SK-N-MC (cell line): ENCODE results near the gene AP4S1.
"Not testable (repeated sequence)": the region's sequence is repeated elsewhere in the genome, so short reads cannot be mapped to it uniquely, and the experiment has no call there.

ENCODE experiments used
- DNase-seq: peaks from one replicate; pipeline ENCODE4 v3.0.0-alpha.2; 2011; ENCODE audit warnings: low read depth, low spot score
- H3K27ac ChIP-seq: fragments of 200-600 bp; sonication (generic); 2 replicates; pipeline ENCODE4 v1.5.1; 2016; ENCODE audit warnings: mixed run types
- H3K36me3 ChIP-seq: fragments of 200-600 bp; sonication (generic); 2 replicates; pipeline ENCODE4 v1.6.1; 2017; ENCODE audit warnings: antibody characterized with exemption, low read length, mixed read lengths; ENCODE audit not compliant: insufficient read depth
- H3K4me3 ChIP-seq: fragments of 200-600 bp; sonication (generic); 2 replicates; pipeline ENCODE4 v1.5.1; 2016
- H3K9ac ChIP-seq: fragments of 200-600 bp; sonication (generic); 2 replicates; pipeline ENCODE4 v1.8.0; 2017; ENCODE audit warnings: mixed run types, mixed read lengths; ENCODE audit not compliant: insufficient read length
- H3K9me3 ChIP-seq: fragments of 200-600 bp; sonication (generic); 2 replicates; pipeline ENCODE4 v1.6.1; 2017; ENCODE audit warnings: low read depth, mild to moderate bottlenecking, antibody characterized with exemption, low read length, moderate library complexity, mixed read lengths
- EZH2 ChIP-seq: fragments of 200-600 bp; sonication (generic); IDR thresholded peaks from one replicate; pipeline ENCODE4 v1.6.1; 2017; ENCODE audit warnings: antibody characterized with exemption
- FOXP2 ChIP-seq: optimal IDR thresholded peaks from 2 replicates; pipeline ENCODE3; 2011; ENCODE audit warnings: mild to moderate bottlenecking, moderate library complexity; ENCODE audit not compliant: insufficient read depth; ENCODE audit errors: extremely low read length, control extremely low read depth
- POLR2AphosphoS5 ChIP-seq: IDR thresholded peaks from 2 replicates; pipeline ENCODE4 v1.6.1; 2012; ENCODE audit warnings: mild to moderate bottlenecking, low read depth, low read length, borderline replicate concordance

Gene AP4S1

GRCh38 chr14:31045501-31046080 is 20.1 kb downstream of the AP4S1 start:
- DNase-seq, result no peak

GRCh38 chr14:31047503-31047902 is 22.1 kb downstream of the AP4S1 start:
- H3K9me3 ChIP-seq, result no peaks in the 10 kb centered on the region
- no peaks in the 10 kb centered on the region for H3K36me3 ChIP-seq
- TF ChIP-seq EZH2, result no peak
- no peak for TF ChIP-seq POLR2AphosphoS5
- no peak for TF ChIP-seq FOXP2
- H3K4me3 ChIP-seq, result no peak overlapping the region
- no peak overlapping the region for H3K27ac ChIP-seq
- H3K9ac ChIP-seq, result no peak overlapping the region
- DNase-seq, result no peak

More at GRCh38 chr14:31045501-31046080, 20.1 kb downstream of the AP4S1 start:
- H3K9me3 ChIP-seq, result no peaks in the 10 kb centered on the region
- H3K9ac ChIP-seq, result no peak overlapping the region
- H3K36me3 ChIP-seq, result no peaks in the 10 kb centered on the region
- TF ChIP-seq POLR2AphosphoS5, result no peak
- no peak for TF ChIP-seq FOXP2
- TF ChIP-seq EZH2, result no peak
- H3K27ac ChIP-seq, result no peak overlapping the region
- H3K4me3 ChIP-seq, result no peak overlapping the region

- no peaks in the 10 kb centered on the region for H3K9me3 ChIP-seq
- H3K9ac ChIP-seq, result no peak overlapping the region
- no peaks in the 10 kb centered on the region for H3K36me3 ChIP-seq
- H3K4me3 ChIP-seq, result no peak overlapping the region
- TF ChIP-seq POLR2AphosphoS5, result no peak
- no peak for TF ChIP-seq EZH2
- no peak overlapping the region for H3K27ac ChIP-seq
- DNase-seq, result no peak
Measured at GRCh38 chr14:31051023-31051422, 25.6 kb downstream of the AP4S1 start.

GRCh38 chr14:31051511-31051910 is 26.1 kb downstream of the AP4S1 start:
- Histone ChIP-seq H3K9me3 (no peaks in the 10 kb centered on the region), H3K27ac (no peak overlapping the region), H3K4me3 (no peak overlapping the region), H3K9ac (no peak overlapping the region), H3K36me3 (no peaks in the 10 kb centered on the region)
- DNase-seq, result no peak
- no peak for TF ChIP-seq POLR2AphosphoS5
- TF ChIP-seq EZH2, result no peak
- no peak for TF ChIP-seq FOXP2

- H3K4me3 ChIP-seq, result not testable (repeated sequence)
Measured at GRCh38 chr14:31052905-31053586, 27.6 kb downstream of the AP4S1 start.

GRCh38 chr14:31057035-31057434 is 31.6 kb downstream of the AP4S1 start:
- H3K9ac ChIP-seq, result no peak overlapping the region
- no peak for DNase-seq

More at GRCh38 chr14:31052905-31053586, 27.6 kb downstream of the AP4S1 start:
- H3K9ac ChIP-seq, DNase-seq, H3K36me3 ChIP-seq, H3K27ac ChIP-seq, H3K9me3 ChIP-seq: not testable (repeated sequence)

GRCh38 chr14:31057701-31058364 is 32.4 kb downstream of the AP4S1 start:
- TF ChIP-seq EZH2 (no peak), POLR2AphosphoS5 (no peak), FOXP2 (no peak)
- H3K27ac ChIP-seq, result no peak overlapping the region
- no peaks in the 10 kb centered on the region for H3K9me3 ChIP-seq
- no peak for DNase-seq
- no peak overlapping the region for H3K4me3 ChIP-seq
- no peaks in the 10 kb centered on the region for H3K36me3 ChIP-seq
- no peak overlapping the region for H3K9ac ChIP-seq

More at GRCh38 chr14:31057035-31057434, 31.6 kb downstream of the AP4S1 start:
- H3K27ac ChIP-seq, result no peak overlapping the region
- no peak overlapping the region for H3K4me3 ChIP-seq
- no peak for TF ChIP-seq POLR2AphosphoS5
- TF ChIP-seq EZH2, result no peak
- no peak for TF ChIP-seq FOXP2
- H3K9me3 ChIP-seq, result no peaks in the 10 kb centered on the region
- H3K36me3 ChIP-seq, result no peaks in the 10 kb centered on the region

GRCh38 chr14:31059152-31059924 is 33.9 kb downstream of the AP4S1 start:
- H3K4me3 ChIP-seq, result no peak overlapping the region
- no peak for DNase-seq
- H3K9ac ChIP-seq, result no peak overlapping the region
- no peak for TF ChIP-seq POLR2AphosphoS5
- no peak for TF ChIP-seq EZH2
- TF ChIP-seq FOXP2, result no peak
- H3K36me3 ChIP-seq, result no peaks in the 10 kb centered on the region
- no peaks in the 10 kb centered on the region for H3K9me3 ChIP-seq
- no peak overlapping the region for H3K27ac ChIP-seq

- Histone ChIP-seq H3K4me3 (no peak overlapping the region), H3K9me3 (no peaks in the 10 kb centered on the region), H3K27ac (no peak overlapping the region), H3K9ac (no peak overlapping the region), H3K36me3 (no peaks in the 10 kb centered on the region)
- no peak for DNase-seq
- no peak for TF ChIP-seq EZH2
- TF ChIP-seq FOXP2, result no peak
- TF ChIP-seq POLR2AphosphoS5, result no peak
Measured at GRCh38 chr14:31060253-31060875, 34.9 kb downstream of the AP4S1 start.

- not testable (repeated sequence) for DNase-seq, H3K36me3 ChIP-seq, H3K9me3 ChIP-seq, H3K4me3 ChIP-seq, H3K27ac ChIP-seq, H3K9ac ChIP-seq
Measured at GRCh38 chr14:31062908-31063307, 37.5 kb downstream of the AP4S1 start.
